ENCODE data around the gene MAML2.

MAML2 gene

GRCh38 chr11:95964281-95964680 lies 378.7 kb downstream of the MAML2 start:
- DNase-seq (ENCODE audit: low spot score): no peak

GRCh38 chr11:95961758-95962157 lies 381.2 kb downstream of the MAML2 start:
- no peak for DNase-seq (ENCODE audit: low spot score)

GRCh38 chr11:95950905-95951304 lies 392.1 kb downstream of the MAML2 start:
- DNase-seq (ENCODE audit: low spot score): no peak

- no peak for DNase-seq (ENCODE audit: low spot score)
These were observed 394.4 kb downstream of the MAML2 start for GRCh38 chr11:95948637-95949036.

GRCh38 chr11:95944623-95945022 lies 398.4 kb downstream of the MAML2 start:
- no peak for DNase-seq (ENCODE audit: low spot score)

- no peak for DNase-seq (ENCODE audit: low spot score)
These were observed 399.4 kb downstream of the MAML2 start for GRCh38 chr11:95943546-95943945.

- no peak for DNase-seq (ENCODE audit: low spot score)
These were observed 403.9 kb downstream of the MAML2 start for GRCh38 chr11:95939091-95939490.

GRCh38 chr11:95937358-95937757 lies 405.6 kb downstream of the MAML2 start:
- no peak for DNase-seq (ENCODE audit: low spot score)

GRCh38 chr11:95933594-95933993 lies 409.4 kb downstream of the MAML2 start:
- no peak for DNase-seq (ENCODE audit: low spot score)

GRCh38 chr11:95931916-95932315 lies 411.1 kb downstream of the MAML2 start:
- no peak for DNase-seq (ENCODE audit: low spot score)

GRCh38 chr11:95930948-95931347 lies 412.0 kb downstream of the MAML2 start:
- DNase-seq (ENCODE audit: low spot score): no peak

GRCh38 chr11:95926726-95927125 lies 416.3 kb downstream of the MAML2 start:
- no peak for DNase-seq (ENCODE audit: low spot score)

Measured in CD4-positive, alpha-beta T cell treated with Interleukin-6 at 100 ng/mL for 8 hours (primary cell).